PC-3 (cell line): ENCODE results near the gene SETBP1. TPM values are rescaled to one million over a fixed set of nuclear protein-coding genes. Genes with fewer than 3 reads are reported as not detected.

Experiments used
- ATAC-seq: fragments of 200-7000 bp; cut with Tn5 transposase; 2 replicates; pipeline ENCODE4 v1.9.1; 2020; ENCODE audit warnings: mild to moderate bottlenecking, moderate library complexity
- BruUV-seq: library from RNA; stranded (reverse); fragments of 400-500 nt; replicated peaks from 2 replicates; lab custom pipeline; 2021; lab: Mats Ljungman, UMichigan
- CTCF ChIA-PET: fragments of 300-600 bp; sonication (Branson Sonifier 250); formaldehyde crosslinking; loops from one replicate; lab custom pipeline; 2022; ENCODE audit warnings: antibody characterized with exemption; lab: Charles Lee
- POLR2A ChIA-PET: fragments of 300-600 bp; sonication (Branson Sonifier 250); formaldehyde crosslinking; loops from one replicate; lab custom pipeline; 2022; ENCODE audit warnings: antibody characterized with exemption; ENCODE audit not compliant: unreplicated experiment; lab: Charles Lee
- DNase-seq: peaks from one replicate; pipeline ENCODE4 v3.0.0-alpha.2; 2015
- H2AFZ ChIP-seq: fragments of 300-600 bp; sonication (generic); 2 replicates; pipeline ENCODE4 v1.6.0; 2016; ENCODE audit warnings: antibody characterized with exemption, low read length
- H3F3A ChIP-seq: fragments of 300-600 bp; sonication (generic); one replicate; pipeline ENCODE4 v1.6.0; 2017; ENCODE audit warnings: antibody characterized with exemption, low read length, control low read depth, mild to moderate bottlenecking; ENCODE audit not compliant: unreplicated experiment
- H3K27ac ChIP-seq: fragments of 300-600 bp; sonication (generic); 2 replicates; pipeline ENCODE4 v1.5.1; 2016; ENCODE audit warnings: mild to moderate bottlenecking, low read length
- H3K27me3 ChIP-seq: fragments of 300-600 bp; sonication (generic); 2 replicates; pipeline ENCODE4 v1.6.1; 2016; ENCODE audit warnings: low read length, mixed read lengths
- H3K36me3 ChIP-seq: fragments of 300-600 bp; sonication (generic); 2 replicates; pipeline ENCODE4 v1.6.1; 2016; ENCODE audit warnings: low read depth, mixed run types, low read length, mixed read lengths
- H3K4me1 ChIP-seq: fragments of 300-600 bp; sonication (generic); 2 replicates; pipeline ENCODE4 v1.5.1; 2016; ENCODE audit warnings: low read length; ENCODE audit not compliant: insufficient read depth
- H3K4me2 ChIP-seq: fragments of 300-600 bp; sonication (generic); 2 replicates; pipeline ENCODE4 v1.6.0; 2016; ENCODE audit warnings: low read length
- H3K4me3 ChIP-seq: fragments of 300-600 bp; sonication (generic); 2 replicates; pipeline ENCODE4 v1.5.1; 2016; ENCODE audit warnings: mild to moderate bottlenecking, low read length, mixed read lengths
- H3K79me2 ChIP-seq: fragments of 300-600 bp; sonication (generic); 2 replicates; pipeline ENCODE4 v1.6.1; 2017; ENCODE audit warnings: low read length, mixed read lengths
- H3K9ac ChIP-seq: fragments of 300-600 bp; sonication (generic); 2 replicates; pipeline ENCODE4 v1.6.0; 2016; ENCODE audit warnings: mild to moderate bottlenecking, low read length
- H3K9me2 ChIP-seq: fragments of 300-600 bp; sonication (generic); replicated peaks from 2 replicates; pipeline ENCODE4 v1.6.1; 2016; ENCODE audit warnings: mixed run types, low read length, mixed read lengths
- H3K9me3 ChIP-seq: fragments of 300-600 bp; sonication (generic); 2 replicates; pipeline ENCODE4 v1.6.1; 2016; ENCODE audit warnings: low read length, mixed read lengths
- H4K20me1 ChIP-seq: fragments of 300-600 bp; sonication (generic); 2 replicates; pipeline ENCODE4 v1.6.1; 2016; ENCODE audit warnings: low read length, mixed read lengths
- EZH2 ChIP-seq: fragments of 300-600 bp; sonication (generic); IDR thresholded peaks from one replicate; pipeline ENCODE4 v1.6.1; 2017; ENCODE audit warnings: antibody characterized with exemption, mild to moderate bottlenecking, low read length; ENCODE audit not compliant: unreplicated experiment
- EZH2phosphoT487 ChIP-seq: fragments of 300-600 bp; sonication (generic); IDR thresholded peaks from 2 replicates; pipeline ENCODE4 v1.6.1; 2018; ENCODE audit warnings: mild to moderate bottlenecking, antibody characterized with exemption, low read length, borderline replicate concordance
- intact Hi-C: fragments of 100-400 bp; cut with micrococcal nuclease; formaldehyde crosslinking; loops from 2 replicates; pipeline ENCODE4 v1.9.0; 2023
- total RNA-seq: library from RNA; depleted of rRNA; stranded (reverse); fragments of >200 nt; gene quantifications from 2 replicates; pipeline ENCODE4 v1.2.3, GENCODE V29; 2014
- TF ChIP-seq, protein P1 (sequence below): fragments of 300-600 bp; sonication (generic); conservative IDR thresholded peaks from 2 replicates; pipeline ENCODE4 v1.5.1; 2017; ENCODE audit warnings: antibody characterized with exemption, low read depth, mild to moderate bottlenecking, low read length

Gene SETBP1
- total RNA-seq, 1 experiment from 2014 or later: 2.3 TPM

DNA sequence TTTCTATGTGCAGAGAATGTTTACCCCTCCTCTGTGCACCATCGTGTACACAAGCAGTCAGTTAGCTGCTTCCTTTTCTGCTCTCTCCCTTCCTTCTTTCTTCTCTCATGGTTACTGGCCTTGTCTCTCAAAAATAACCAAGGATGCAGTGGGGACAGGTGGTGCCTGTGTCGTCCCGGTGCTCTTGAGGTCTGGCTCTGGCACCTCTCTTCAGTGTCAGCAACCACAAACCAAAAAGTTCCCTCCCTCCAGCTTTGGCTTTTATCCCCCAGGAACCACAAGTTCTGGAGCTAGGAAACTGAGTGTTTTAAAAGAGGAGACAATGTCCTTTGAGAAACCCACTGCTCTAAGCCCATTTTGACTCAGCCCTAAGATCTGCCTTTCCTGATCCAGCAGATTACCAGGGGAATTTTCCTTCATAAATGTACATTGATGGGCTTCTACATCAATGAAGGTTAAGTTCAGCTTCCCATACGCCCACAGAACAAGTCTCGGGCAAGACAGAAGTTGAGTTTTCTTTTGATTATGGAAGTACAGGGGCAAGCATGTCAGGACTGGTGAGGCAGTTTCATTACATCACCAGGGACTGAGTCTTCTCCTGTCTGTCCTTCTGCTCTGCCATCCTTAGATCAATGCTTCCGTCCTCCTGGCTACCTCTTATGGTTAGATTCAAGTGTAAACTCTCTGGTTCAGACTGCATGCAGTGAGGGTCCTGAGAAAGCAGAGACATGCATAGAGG is 232.2 kb downstream of the SETBP1 start:
- Histone ChIP-seq H3F3A (no peaks in the 10 kb centered on the region), H3K27me3 (no peaks in the 10 kb centered on the region), H3K9me3 (no peaks in the 10 kb centered on the region), H3K4me1 (peaks cover 8% of the 10 kb centered on the region; the same call in 1 of the 2 replicates), H2AFZ (no peak overlapping the region), H3K79me2 (no peaks in the 10 kb centered on the region), H4K20me1 (no peaks in the 10 kb centered on the region), H3K27ac (no peak overlapping the region), H3K4me2 (no peak overlapping the region), H3K9ac (no peak overlapping the region), H3K9me2 (no peaks in the 10 kb centered on the region), H3K4me3 (no peak overlapping the region), H3K36me3 (no peaks in the 10 kb centered on the region)
- ATAC-seq (no peak), DNase-seq (no peak)
- BruUV-seq: no TSS peak
- ChIA-PET POLR2A (no interaction called here), CTCF (no interaction called here)
- no peak for TF ChIP-seq EZH2phosphoT487
- no peak for TF ChIP-seq EZH2
- TF ChIP-seq, protein P1, sequence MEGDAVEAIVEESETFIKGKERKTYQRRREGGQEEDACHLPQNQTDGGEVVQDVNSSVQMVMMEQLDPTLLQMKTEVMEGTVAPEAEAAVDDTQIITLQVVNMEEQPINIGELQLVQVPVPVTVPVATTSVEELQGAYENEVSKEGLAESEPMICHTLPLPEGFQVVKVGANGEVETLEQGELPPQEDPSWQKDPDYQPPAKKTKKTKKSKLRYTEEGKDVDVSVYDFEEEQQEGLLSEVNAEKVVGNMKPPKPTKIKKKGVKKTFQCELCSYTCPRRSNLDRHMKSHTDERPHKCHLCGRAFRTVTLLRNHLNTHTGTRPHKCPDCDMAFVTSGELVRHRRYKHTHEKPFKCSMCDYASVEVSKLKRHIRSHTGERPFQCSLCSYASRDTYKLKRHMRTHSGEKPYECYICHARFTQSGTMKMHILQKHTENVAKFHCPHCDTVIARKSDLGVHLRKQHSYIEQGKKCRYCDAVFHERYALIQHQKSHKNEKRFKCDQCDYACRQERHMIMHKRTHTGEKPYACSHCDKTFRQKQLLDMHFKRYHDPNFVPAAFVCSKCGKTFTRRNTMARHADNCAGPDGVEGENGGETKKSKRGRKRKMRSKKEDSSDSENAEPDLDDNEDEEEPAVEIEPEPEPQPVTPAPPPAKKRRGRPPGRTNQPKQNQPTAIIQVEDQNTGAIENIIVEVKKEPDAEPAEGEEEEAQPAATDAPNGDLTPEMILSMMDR: no peak
- intact Hi-C loops: loop anchor here (10.0 kb wide), 1 partner anchor 142 kb away; no protein-coding TSS in a partner anchor

DNA sequence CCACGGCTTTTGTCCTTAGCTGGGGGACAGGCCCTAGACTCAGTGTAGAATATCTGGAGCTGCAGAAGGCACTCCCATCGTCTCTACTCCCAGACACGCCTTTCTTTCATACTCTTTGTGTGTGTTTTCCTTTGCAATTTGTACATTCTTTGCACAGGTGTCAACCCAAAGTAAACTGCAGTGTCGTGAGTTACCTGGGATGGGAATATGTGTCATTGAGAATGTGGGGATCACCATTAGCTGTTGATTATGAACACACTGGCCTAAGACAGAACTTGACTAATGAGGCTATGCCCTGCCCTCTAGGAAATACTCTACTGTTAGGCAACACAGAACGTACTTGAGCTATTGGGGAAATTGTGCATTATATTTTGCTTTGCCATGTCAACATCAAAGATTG is 233.3 kb downstream of the SETBP1 start:
- H3K27ac ChIP-seq: no peak overlapping the region
- no peak overlapping the region for H2AFZ ChIP-seq
- POLR2A ChIA-PET: no interaction called here

More for the DNA sequence above, 233.3 kb downstream of the SETBP1 start:
- no peaks in the 10 kb centered on the region for H3K9me3 ChIP-seq
- no peaks in the 10 kb centered on the region for H4K20me1 ChIP-seq
- CTCF ChIA-PET: no interaction called here
- H3K9me2 ChIP-seq: no peaks in the 10 kb centered on the region
- H3K4me2 ChIP-seq: no peak overlapping the region
- TF ChIP-seq EZH2phosphoT487: no peak
- TF ChIP-seq, protein P1: no peak
- no peak for TF ChIP-seq EZH2
- no TSS peak for BruUV-seq
- DNase-seq (no peak), ATAC-seq (no peak)
- no peak overlapping the region for H3K9ac ChIP-seq
- no peaks in the 10 kb centered on the region for H3F3A ChIP-seq
- H3K27me3 ChIP-seq: no peaks in the 10 kb centered on the region
- peaks cover 8% of the 10 kb centered on the region; the same call in 1 of the 2 replicates for H3K4me1 ChIP-seq
- H3K4me3 ChIP-seq: no peak overlapping the region
- H3K36me3 ChIP-seq: no peaks in the 10 kb centered on the region
- intact Hi-C loops: loop anchor here (10.0 kb wide), 1 partner anchor 141 kb away; no protein-coding TSS in a partner anchor
- no peaks in the 10 kb centered on the region for H3K79me2 ChIP-seq
